ENCODE results near the gene TOX4. TPM values are rescaled to one million over a fixed set of nuclear protein-coding genes. Genes with fewer than 3 reads are reported as not detected.
A peak's percentile ranks its signal among the peaks of the same experiment; 100 is the strongest.

Gene TOX4
- total RNA-seq, 4 donors from 2014 or later, result 31.4 to 74.5 (median 61.7) TPM

DNA sequence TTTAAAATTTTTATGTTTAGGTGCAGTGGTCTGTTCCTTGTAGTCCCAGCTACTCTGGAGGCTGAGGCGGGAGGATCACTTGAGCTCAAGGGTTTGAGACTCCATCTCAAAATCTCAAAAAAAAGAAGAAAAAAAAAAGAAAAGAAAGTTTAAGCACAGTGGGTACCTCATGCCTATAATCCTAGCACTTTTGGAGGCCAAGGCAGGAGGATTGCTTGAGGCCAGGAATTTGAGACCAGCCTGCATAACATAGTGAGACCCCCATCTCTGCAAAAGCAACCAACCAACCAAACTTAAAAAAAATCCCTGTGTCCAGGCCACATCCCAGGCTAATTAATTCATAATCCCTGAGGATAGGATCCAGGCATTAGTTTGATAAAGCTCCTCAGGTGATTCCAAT, 52.5 kb downstream of the TOX4 start:
- no peak overlapping the region for H3K4me3 ChIP-seq
- H3K36me3 ChIP-seq, result no peaks in the 10 kb centered on the region
- H3K4me1 ChIP-seq, result peaks cover 0 to 10% (median 0%) of the 10 kb centered on the region in 4 donors
- H3K9me3 ChIP-seq, result no peaks in the 10 kb centered on the region
- DNase-seq, result no peak
- H3K27ac ChIP-seq, result no peak overlapping the region
- TF ChIP-seq POLR2A (IDR thresholded peaks at IDR 0.05), result no peak
- TF ChIP-seq, protein P1, sequence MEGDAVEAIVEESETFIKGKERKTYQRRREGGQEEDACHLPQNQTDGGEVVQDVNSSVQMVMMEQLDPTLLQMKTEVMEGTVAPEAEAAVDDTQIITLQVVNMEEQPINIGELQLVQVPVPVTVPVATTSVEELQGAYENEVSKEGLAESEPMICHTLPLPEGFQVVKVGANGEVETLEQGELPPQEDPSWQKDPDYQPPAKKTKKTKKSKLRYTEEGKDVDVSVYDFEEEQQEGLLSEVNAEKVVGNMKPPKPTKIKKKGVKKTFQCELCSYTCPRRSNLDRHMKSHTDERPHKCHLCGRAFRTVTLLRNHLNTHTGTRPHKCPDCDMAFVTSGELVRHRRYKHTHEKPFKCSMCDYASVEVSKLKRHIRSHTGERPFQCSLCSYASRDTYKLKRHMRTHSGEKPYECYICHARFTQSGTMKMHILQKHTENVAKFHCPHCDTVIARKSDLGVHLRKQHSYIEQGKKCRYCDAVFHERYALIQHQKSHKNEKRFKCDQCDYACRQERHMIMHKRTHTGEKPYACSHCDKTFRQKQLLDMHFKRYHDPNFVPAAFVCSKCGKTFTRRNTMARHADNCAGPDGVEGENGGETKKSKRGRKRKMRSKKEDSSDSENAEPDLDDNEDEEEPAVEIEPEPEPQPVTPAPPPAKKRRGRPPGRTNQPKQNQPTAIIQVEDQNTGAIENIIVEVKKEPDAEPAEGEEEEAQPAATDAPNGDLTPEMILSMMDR (IDR thresholded peaks at IDR 0.05), result no peak
- H3K27me3 ChIP-seq, result no peaks in the 10 kb centered on the region

GRCh38 chr14:21533294-21533693, 56.3 kb downstream of the TOX4 start:
- TF ChIP-seq, protein P1 (IDR thresholded peaks at IDR 0.05), result no peak
- TF ChIP-seq POLR2A (IDR thresholded peaks at IDR 0.05), result no peak
- no peak overlapping the region for H3K4me3 ChIP-seq
- no peaks in the 10 kb centered on the region for H3K27me3 ChIP-seq
- no peaks in the 10 kb centered on the region for H3K4me1 ChIP-seq
- no peak overlapping the region for H3K27ac ChIP-seq
- H3K9me3 ChIP-seq, result no peaks in the 10 kb centered on the region
- no peak for DNase-seq
- H3K36me3 ChIP-seq, result no peaks in the 10 kb centered on the region

GRCh38 chr14:21534576-21534975, 57.6 kb downstream of the TOX4 start:
- H3K27ac ChIP-seq, result no peak overlapping the region
- H3K4me1 ChIP-seq, result no peaks in the 10 kb centered on the region
- no peaks in the 10 kb centered on the region for H3K27me3 ChIP-seq
- TF ChIP-seq, protein P1 (IDR thresholded peaks at IDR 0.05), result no peak
- no peak for TF ChIP-seq POLR2A (IDR thresholded peaks at IDR 0.05)
- no peak overlapping the region for H3K4me3 ChIP-seq
- H3K9me3 ChIP-seq, result no peaks in the 10 kb centered on the region
- no peak for DNase-seq
- H3K36me3 ChIP-seq, result no peaks in the 10 kb centered on the region

- Histone ChIP-seq H3K27ac (no peak overlapping the region), H3K27me3 (no peaks in the 10 kb centered on the region), H3K4me3 (peak overlapping the region in 1 of 4 donors; percentile 46), H3K4me1 (no peaks in the 10 kb centered on the region), H3K36me3 (no peaks in the 10 kb centered on the region), H3K9me3 (no peaks in the 10 kb centered on the region)
- no peak for DNase-seq
- TF ChIP-seq, protein P1 (IDR thresholded peaks at IDR 0.05), result no peak
- TF ChIP-seq POLR2A (IDR thresholded peaks at IDR 0.05), result no peak
Observed at GRCh38 chr14:21535545-21536417, 58.8 kb downstream of the TOX4 start.

GRCh38 chr14:21536418-21537089, 59.6 kb downstream of the TOX4 start:
- no peaks in the 10 kb centered on the region for H3K27me3 ChIP-seq
- no peak for DNase-seq
- H3K9me3 ChIP-seq, result no peaks in the 10 kb centered on the region
- H3K36me3 ChIP-seq, result no peaks in the 10 kb centered on the region
- H3K4me3 ChIP-seq, result peak overlapping the region in 3 of 4 donors; percentile 12 to 46 (median 42)
- H3K4me1 ChIP-seq, result no peaks in the 10 kb centered on the region
- peak overlapping the region in 1 of 4 donors; percentile 37 for H3K27ac ChIP-seq
- TF ChIP-seq, protein P1 (IDR thresholded peaks at IDR 0.05), result no peak
- TF ChIP-seq POLR2A (IDR thresholded peaks at IDR 0.05), result no peak
